VCaP (cell line): ENCODE measurements around the gene KLK2.

Experiments used
- H3K27ac ChIP-seq: fragments of 450-650 bp; 2 replicates; pipeline ENCODE4 v1.5.1; 2017
- CTCF ChIP-seq: fragments of 450-650 bp; conservative IDR thresholded peaks from 2 replicates; pipeline ENCODE4 v1.5.1; 2017; ENCODE audit warnings: mild to moderate bottlenecking, moderate library complexity

KLK2 gene

DNA sequence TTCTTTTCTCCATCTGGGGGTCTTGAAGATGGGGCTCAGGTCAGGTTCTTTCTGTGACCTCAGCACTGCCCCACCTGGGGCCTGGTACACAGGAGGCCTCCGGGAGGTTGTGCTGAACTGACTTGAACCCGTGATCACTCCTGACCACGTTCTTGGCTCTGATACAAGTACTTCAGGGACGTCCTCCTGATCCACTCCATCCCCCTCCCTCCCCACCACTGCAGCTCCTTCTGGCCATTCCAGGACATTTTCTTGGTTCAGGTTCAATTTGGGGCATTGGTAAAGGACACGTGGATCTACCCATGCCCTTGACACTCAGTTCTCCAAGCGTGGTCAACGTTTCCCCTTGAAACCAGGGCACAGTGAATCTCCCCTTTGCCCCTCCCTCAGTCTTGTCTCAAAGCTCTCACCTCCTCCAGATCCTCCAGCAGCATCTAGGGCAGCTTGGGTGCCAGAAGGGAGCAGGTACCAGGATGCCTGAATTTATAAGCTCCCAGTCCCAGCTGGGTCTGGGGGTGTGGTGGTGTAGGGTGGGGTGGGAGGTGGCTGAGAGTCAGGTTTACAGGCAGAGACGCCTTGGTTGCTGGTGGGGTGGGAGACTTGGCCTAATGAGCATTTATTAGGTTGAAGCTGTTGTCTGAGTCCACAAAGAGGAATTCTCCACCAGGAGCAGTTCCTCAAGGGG lies 40.0 kb upstream of the KLK2 start, which contains the start of gene KLK15:
TSS of gene KLK15 (minus strand) at position 458 of the 685 bp plus-strand sequence. CDS start 2,082 bp downstream, outside the sequence.
- peak within 1 kb of the TSS; percentile 100 for H3K27ac ChIP-seq
- TF ChIP-seq CTCF = no peak

GRCh38 chr19:50833802-50834167 lies 39.5 kb upstream of the KLK2 start:
- no peak for TF ChIP-seq CTCF

DNA sequence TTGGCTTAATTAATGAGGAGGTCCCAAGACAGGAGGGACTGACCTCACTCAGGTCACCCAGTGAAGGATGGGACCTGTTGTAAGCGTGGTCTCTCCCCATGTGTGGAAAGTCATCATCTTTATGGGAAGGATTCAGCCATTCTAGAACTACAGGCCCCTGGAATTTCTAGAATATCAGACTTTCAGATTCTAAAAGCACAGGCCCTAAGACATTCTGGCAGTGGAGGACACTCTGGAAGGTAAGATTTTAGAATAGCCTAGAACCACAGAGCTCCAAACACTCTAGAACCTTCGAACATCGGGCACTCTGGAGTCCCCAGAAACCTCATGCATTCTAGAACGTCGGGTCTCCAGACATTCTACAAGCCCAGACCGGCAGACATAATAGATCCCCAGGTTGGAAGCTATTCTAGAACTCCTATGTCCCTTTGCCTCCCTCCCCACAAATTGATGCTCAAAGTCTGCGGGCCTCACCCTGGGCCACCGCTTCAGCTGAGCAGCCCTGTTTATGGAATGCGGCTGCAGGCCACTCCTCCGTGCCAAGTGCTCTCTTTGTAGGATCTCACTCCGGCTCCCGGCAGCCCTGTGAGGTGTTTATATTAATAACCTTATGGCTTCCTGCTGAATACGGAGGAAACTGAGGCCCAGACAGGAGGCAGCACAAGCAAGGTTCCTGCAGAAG lies 38.0 kb upstream of the KLK2 start:
- TF ChIP-seq CTCF = no peak
- peak overlapping the region; percentile 100 for H3K27ac ChIP-seq

More at GRCh38 chr19:50833802-50834167, 39.5 kb upstream of the KLK2 start:
- H3K27ac ChIP-seq = peak overlapping the region; percentile 100; the same call in 1 of the 2 replicates

GRCh38 chr19:50835785-50836542 lies 37.3 kb upstream of the KLK2 start:
- H3K27ac ChIP-seq = peak overlapping the region; percentile 100
- no peak for TF ChIP-seq CTCF

GRCh38 chr19:50836543-50837195 lies 36.6 kb upstream of the KLK2 start:
- peak overlapping the region; percentile 100 for H3K27ac ChIP-seq

GRCh38 chr19:50837300-50837699 lies 35.9 kb upstream of the KLK2 start:
- TF ChIP-seq CTCF = no peak

More at GRCh38 chr19:50836543-50837195, 36.6 kb upstream of the KLK2 start:
- TF ChIP-seq CTCF = no peak

More at GRCh38 chr19:50837300-50837699, 35.9 kb upstream of the KLK2 start:
- peak overlapping the region; percentile 100 for H3K27ac ChIP-seq
